ENCODE results near the gene GOLGA3. TPM values are rescaled to one million over a fixed set of nuclear protein-coding genes. Genes with fewer than 3 reads are reported as not detected.
A peak's percentile ranks its signal among the peaks of the same experiment; 100 is the strongest.

The GOLGA3 gene
- total RNA-seq, 2 donors from 2014 or later = 32.2 to 49.8 TPM

DNA sequence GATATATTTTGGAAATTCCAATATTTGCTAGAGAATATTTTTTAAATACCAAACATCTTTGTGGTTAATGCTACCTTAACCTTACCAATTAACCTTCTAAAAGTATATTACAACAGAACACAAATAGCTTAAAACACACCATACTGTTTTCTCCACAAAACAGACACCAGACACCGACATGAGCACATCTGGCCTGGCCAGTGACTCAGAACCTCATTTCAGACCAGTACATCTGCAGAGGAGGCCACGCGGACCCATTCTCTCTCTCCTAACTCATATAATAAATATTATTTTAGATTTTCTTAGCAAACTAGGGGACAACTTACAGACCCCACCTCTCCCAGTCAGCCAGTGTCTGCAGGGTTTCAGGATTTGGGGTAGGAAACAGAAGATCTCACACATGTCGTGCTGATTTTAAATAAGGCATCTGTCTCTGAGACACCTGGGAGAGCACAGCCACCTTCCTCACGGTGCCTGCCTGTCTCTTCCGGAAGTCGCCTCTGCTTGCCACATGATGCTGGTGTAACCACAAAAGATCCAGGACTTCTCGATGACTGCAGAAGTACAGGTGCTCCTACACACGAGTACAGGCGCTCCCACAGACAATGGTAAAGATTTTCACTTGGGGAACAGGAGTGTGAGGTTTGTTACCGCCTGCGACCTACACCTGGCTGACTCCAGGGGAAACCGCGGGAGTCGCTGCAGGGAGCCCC lies 57.4 kb downstream of the GOLGA3 start:
- H3K27ac ChIP-seq = no peak overlapping the region
- no peaks in the 10 kb centered on the region for H3K9me3 ChIP-seq
- H3K4me1 ChIP-seq = peaks cover 0 to 24% of the 10 kb centered on the region in 2 donors
- no peaks in the 10 kb centered on the region for H3K27me3 ChIP-seq
- no peak overlapping the region for H3K4me3 ChIP-seq
- TF ChIP-seq, protein P1, sequence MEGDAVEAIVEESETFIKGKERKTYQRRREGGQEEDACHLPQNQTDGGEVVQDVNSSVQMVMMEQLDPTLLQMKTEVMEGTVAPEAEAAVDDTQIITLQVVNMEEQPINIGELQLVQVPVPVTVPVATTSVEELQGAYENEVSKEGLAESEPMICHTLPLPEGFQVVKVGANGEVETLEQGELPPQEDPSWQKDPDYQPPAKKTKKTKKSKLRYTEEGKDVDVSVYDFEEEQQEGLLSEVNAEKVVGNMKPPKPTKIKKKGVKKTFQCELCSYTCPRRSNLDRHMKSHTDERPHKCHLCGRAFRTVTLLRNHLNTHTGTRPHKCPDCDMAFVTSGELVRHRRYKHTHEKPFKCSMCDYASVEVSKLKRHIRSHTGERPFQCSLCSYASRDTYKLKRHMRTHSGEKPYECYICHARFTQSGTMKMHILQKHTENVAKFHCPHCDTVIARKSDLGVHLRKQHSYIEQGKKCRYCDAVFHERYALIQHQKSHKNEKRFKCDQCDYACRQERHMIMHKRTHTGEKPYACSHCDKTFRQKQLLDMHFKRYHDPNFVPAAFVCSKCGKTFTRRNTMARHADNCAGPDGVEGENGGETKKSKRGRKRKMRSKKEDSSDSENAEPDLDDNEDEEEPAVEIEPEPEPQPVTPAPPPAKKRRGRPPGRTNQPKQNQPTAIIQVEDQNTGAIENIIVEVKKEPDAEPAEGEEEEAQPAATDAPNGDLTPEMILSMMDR (IDR thresholded peaks at IDR 0.05) = no peak
- peaks cover 50% of the 10 kb centered on the region for H3K36me3 ChIP-seq
- DNase-seq (ENCODE audit: low spot score) = no peak

DNA sequence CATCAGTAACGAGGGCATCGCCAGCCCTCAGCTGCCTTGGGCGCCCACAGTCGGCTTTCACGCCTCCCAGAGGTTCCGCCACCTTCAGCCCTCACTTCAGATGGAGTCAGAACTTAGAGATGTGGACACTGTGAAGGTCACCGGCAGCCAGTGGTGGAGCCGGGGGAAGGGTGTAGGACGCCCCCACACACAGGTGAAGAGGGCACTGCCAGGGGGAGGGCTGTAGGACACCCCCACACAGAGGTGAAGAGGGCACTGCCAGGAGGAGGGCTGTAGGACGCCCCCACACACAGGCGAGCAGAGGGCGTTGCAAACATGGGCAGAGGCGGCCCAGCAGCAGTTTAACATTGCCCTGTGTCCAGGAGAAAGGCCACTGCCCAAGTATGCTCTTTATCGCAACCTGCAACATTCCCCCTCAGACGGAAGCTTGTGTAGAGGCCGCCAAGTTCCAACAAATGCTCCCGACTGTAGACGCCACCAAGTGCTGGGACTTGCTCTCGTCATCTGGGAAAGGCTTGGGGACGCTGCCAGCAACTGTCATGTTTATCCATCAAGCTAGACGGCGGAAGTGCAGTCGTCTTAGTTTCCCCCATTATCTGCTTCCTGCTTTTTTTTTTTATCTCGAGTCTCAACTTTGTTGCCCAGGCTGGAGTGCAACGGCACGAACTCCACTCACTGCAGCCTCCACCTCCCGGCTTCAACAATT lies 62.1 kb downstream of the GOLGA3 start:
- Histone ChIP-seq H3K36me3 (peaks cover 5% of the 10 kb centered on the region), H3K27ac (peak overlapping the region; percentile 68 to 76), H3K4me1 (peaks cover 0 to 40% of the 10 kb centered on the region in 2 donors), H3K4me3 (peak overlapping the region in 1 of 2 donors; percentile 17), H3K27me3 (no peaks in the 10 kb centered on the region), H3K9me3 (no peaks in the 10 kb centered on the region)
- TF ChIP-seq, protein P1 (IDR thresholded peaks at IDR 0.05) = peak in 1 of 2 donors; percentile 31
- DNase-seq (ENCODE audit: low spot score) = peak; percentile 86

DNA sequence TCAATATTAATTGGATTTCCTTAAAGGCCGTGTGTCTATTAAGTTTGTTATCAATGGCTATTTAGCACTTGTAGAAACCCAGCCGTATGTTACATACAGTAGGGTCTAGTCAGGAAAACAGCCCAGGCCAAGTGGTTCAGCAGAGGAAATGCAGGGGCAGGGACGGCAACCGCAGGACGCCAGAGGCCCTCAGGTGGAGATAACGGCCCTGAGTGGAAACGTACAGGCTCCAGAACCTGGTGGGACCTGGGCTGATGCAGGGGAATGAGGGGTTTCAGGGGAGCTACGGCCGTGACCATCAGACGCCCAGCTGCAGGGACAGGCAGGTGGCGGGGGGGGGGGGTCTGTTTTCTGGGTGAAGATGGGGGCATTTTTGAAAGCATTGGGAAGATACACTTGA lies 63.3 kb downstream of the GOLGA3 start:
- Histone ChIP-seq H3K27ac (no peak overlapping the region), H3K9me3 (no peaks in the 10 kb centered on the region), H3K4me1 (peaks cover 0 to 47% of the 10 kb centered on the region in 2 donors), H3K4me3 (no peak overlapping the region), H3K36me3 (no peaks in the 10 kb centered on the region), H3K27me3 (no peaks in the 10 kb centered on the region)
- TF ChIP-seq, protein P1 (IDR thresholded peaks at IDR 0.05) = no peak
- no peak for DNase-seq (ENCODE audit: low spot score)

DNA sequence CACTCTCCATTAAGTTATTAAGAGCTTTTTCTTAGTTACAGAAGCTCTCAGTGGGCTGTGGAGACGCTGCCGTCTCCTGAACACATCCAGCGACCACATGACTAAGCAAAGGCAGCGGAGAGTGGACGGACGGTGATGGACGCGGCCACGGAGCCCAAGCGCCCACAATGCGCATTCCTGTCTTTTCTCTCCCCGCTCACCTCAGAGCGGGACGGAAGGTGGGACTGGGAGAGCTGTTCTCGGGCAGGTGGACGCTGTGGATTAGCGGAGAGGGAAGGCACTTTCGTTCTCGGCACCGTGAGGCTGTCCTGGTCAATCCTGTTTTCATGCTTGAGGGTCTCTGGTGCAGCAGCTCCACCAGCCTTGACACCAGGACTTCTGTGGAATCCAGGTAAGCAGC lies 64.4 kb downstream of the GOLGA3 start:
- no peak for DNase-seq (ENCODE audit: low spot score)
- no peak overlapping the region for H3K27ac ChIP-seq
- no peaks in the 10 kb centered on the region for H3K27me3 ChIP-seq
- H3K9me3 ChIP-seq = no peaks in the 10 kb centered on the region
- H3K4me3 ChIP-seq = no peak overlapping the region
- TF ChIP-seq, protein P1 (IDR thresholded peaks at IDR 0.05) = no peak
- no peaks in the 10 kb centered on the region for H3K36me3 ChIP-seq
- peaks cover 0 to 56% of the 10 kb centered on the region in 2 donors for H3K4me1 ChIP-seq

DNA sequence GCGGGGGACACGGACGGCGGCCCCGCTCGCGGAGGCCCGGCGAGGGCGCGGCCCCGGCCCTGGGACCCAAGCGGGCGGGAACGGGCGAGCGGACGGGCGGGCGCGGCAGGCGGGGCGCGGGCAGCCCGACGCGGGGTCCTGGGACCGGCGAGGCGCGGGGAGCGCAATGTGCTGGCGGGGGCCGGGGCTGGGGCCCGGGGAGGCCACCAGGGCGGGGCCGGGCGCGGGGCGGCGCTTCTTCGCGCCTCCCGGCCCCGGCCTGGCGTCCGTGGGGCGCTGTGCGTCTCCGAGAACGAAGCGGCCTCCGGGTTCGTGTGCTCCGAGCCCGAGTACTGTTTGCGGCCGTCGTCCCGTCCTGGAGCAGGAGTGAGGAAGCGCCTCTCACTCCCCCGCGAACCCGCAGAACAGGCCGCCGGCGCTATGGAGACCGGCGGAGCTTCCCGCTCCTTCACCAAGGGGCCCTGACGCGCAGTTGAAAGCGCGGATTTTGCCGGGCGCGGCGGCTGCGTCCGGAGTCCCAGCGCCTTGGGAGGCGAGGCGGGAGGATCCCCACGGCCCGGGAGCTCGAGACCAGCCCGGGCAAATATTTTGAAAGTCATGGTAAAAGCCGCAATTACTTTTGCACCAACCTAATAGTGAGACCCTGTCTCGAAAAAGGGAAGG lies 66.6 kb downstream of the GOLGA3 start:
- TF ChIP-seq, protein P1 (IDR thresholded peaks at IDR 0.05) = peak in 1 of 2 donors; percentile 42
- Histone ChIP-seq H3K9me3 (no peaks in the 10 kb centered on the region), H3K4me3 (peak overlapping the region; percentile 52 to 67), H3K4me1 (peaks cover 0 to 39% of the 10 kb centered on the region in 2 donors), H3K27ac (peak overlapping the region; percentile 93 to 94), H3K36me3 (no peaks in the 10 kb centered on the region), H3K27me3 (no peaks in the 10 kb centered on the region)
- DNase-seq (ENCODE audit: low spot score) = no peak
